ENCODE data around the gene ATP6V1E1. TPM values are rescaled to one million over a fixed set of nuclear protein-coding genes. Genes with fewer than 3 reads are reported as not detected.
A peak's percentile ranks its signal among the peaks of the same experiment; 100 is the strongest.
"Not testable (repeated sequence)": the region's sequence is repeated elsewhere in the genome, so short reads cannot be mapped to it uniquely, and the experiment has no call there.

ATP6V1E1 gene
- total RNA-seq, 1 donor from 2014 or later, result 112 TPM

DNA sequence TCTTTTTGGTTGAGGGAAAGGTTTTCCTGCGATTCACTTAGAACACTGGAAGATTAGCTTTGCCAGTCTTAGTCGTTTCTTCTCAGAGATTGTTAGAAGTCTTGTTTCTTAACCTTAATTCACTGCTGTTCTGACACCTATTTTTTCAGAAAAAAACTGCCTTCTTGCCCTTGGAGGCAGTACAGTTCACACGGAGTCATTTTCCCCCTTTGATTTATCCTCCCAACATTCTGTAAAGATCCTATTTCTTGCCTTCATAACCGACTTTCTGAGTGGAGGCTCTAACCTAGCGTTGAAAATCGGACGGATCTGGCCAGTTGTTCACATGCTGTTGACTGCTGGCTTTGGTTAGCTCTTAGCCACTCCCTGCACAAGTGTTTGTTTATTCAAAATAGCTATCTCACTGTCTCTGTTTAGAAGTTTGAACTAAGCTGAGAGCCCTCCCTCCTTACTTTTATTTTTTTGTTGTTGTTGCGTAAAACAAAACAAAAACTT is 10.7 kb upstream of the ATP6V1E1 start:
- Mint-ChIP-seq H3K36me3 (ENCODE audit: unreplicated experiment) (no peaks in the 10 kb centered on the region), H3K4me3 (ENCODE audit: unreplicated experiment) (peak overlapping the region; percentile 98), H3K9me3 (ENCODE audit: unreplicated experiment) (peaks cover 5% of the 10 kb centered on the region), H3K27me3 (ENCODE audit: unreplicated experiment) (peaks cover 4% of the 10 kb centered on the region), H3K27ac (ENCODE audit: unreplicated experiment) (peak overlapping the region; percentile 99), H3K4me1 (ENCODE audit: low read depth, unreplicated experiment) (peaks cover 7% of the 10 kb centered on the region)
- DNase-seq, result peak; percentile 28
- TF ChIP-seq, protein P1, sequence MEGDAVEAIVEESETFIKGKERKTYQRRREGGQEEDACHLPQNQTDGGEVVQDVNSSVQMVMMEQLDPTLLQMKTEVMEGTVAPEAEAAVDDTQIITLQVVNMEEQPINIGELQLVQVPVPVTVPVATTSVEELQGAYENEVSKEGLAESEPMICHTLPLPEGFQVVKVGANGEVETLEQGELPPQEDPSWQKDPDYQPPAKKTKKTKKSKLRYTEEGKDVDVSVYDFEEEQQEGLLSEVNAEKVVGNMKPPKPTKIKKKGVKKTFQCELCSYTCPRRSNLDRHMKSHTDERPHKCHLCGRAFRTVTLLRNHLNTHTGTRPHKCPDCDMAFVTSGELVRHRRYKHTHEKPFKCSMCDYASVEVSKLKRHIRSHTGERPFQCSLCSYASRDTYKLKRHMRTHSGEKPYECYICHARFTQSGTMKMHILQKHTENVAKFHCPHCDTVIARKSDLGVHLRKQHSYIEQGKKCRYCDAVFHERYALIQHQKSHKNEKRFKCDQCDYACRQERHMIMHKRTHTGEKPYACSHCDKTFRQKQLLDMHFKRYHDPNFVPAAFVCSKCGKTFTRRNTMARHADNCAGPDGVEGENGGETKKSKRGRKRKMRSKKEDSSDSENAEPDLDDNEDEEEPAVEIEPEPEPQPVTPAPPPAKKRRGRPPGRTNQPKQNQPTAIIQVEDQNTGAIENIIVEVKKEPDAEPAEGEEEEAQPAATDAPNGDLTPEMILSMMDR (IDR thresholded peaks at IDR 0.05; ENCODE audit: partially characterized antibody, unreplicated experiment), result no peak

DNA sequence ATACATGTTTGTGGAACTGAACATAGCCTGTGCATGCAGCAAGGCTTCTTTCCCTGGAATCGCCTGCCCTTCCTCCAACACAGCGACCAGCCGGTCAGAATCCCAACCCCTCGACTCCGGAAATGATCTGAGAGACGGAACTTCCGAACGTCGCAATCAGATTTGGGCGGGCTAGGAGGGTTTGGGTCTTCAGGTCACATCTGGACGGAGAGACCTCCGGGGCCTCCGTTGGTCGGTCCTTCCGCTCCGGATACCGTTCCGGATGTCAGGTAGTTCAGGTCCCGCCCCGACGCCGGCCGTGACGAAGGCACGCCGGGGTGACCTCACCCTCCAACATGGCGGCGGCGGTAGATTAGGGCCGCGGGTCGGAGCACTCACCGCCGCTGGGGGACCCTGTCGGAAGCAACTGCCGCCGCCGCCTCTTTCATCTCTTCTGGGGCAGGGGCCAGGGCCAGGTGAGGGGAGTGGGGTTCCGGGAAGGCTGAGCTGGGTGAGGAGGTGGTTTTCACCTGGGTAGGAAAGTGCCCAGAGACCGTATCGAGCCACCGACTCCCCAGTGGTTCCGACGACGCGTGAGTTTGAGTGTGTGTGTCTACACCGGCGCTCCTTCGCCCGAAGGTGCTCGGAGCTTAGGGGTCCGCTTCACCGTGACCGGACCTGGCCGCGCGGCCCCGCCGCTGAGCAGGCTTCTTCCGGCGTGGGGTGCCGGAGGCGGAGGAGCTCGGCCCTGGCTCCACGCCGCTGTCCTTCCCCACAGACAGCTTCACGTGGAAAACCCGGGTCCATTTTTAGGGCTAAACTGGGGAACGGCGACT is 10.1 kb upstream of the ATP6V1E1 start, which contains the start of gene BCL2L13:
Gene BCL2L13 (plus strand): TSS at position 326 of the 815 bp plus-strand sequence. CDS start 16,955 bp downstream, outside the sequence.
- H3K9me3 Mint-ChIP-seq (ENCODE audit: unreplicated experiment), result peaks cover 5% of the 10 kb centered on the region
- H3K4me1 Mint-ChIP-seq (ENCODE audit: low read depth, unreplicated experiment), result peaks cover 7% of the 10 kb centered on the region
- H3K36me3 Mint-ChIP-seq (ENCODE audit: unreplicated experiment), result no peaks in the 10 kb centered on the region
- TF ChIP-seq, protein P1 (IDR thresholded peaks at IDR 0.05; ENCODE audit: partially characterized antibody, unreplicated experiment), result no peak
- peaks cover 4% of the 10 kb centered on the region for H3K27me3 Mint-ChIP-seq (ENCODE audit: unreplicated experiment)
- peak within 1 kb of the TSS; percentile 98 for H3K4me3 Mint-ChIP-seq (ENCODE audit: unreplicated experiment)
- H3K27ac Mint-ChIP-seq (ENCODE audit: unreplicated experiment), result peak within 1 kb of the TSS; percentile 99
- peak; percentile 90 for DNase-seq

DNA sequence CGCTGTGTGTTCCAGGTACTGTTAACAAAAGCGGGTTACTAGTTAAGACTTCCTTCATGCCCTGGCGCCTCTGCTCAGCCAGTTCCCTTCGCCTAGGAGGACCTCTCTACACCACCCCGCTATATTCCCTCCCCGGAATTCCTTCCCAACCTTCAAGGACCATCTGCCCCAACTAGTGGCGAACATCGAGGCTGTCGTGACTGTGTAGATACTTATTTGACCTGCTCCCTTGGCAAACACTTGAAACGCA is 9.6 kb upstream of the ATP6V1E1 start:
- TF ChIP-seq, protein P1 (IDR thresholded peaks at IDR 0.05; ENCODE audit: partially characterized antibody, unreplicated experiment), result no peak
- DNase-seq, result no peak
- Mint-ChIP-seq H3K4me3 (ENCODE audit: unreplicated experiment) (peak overlapping the region; percentile 98), H3K9me3 (ENCODE audit: unreplicated experiment) (peaks cover 5% of the 10 kb centered on the region), H3K27me3 (ENCODE audit: unreplicated experiment) (peaks cover 4% of the 10 kb centered on the region), H3K4me1 (ENCODE audit: low read depth, unreplicated experiment) (peaks cover 7% of the 10 kb centered on the region), H3K36me3 (ENCODE audit: unreplicated experiment) (no peaks in the 10 kb centered on the region), H3K27ac (ENCODE audit: unreplicated experiment) (peak overlapping the region; percentile 99)

DNA sequence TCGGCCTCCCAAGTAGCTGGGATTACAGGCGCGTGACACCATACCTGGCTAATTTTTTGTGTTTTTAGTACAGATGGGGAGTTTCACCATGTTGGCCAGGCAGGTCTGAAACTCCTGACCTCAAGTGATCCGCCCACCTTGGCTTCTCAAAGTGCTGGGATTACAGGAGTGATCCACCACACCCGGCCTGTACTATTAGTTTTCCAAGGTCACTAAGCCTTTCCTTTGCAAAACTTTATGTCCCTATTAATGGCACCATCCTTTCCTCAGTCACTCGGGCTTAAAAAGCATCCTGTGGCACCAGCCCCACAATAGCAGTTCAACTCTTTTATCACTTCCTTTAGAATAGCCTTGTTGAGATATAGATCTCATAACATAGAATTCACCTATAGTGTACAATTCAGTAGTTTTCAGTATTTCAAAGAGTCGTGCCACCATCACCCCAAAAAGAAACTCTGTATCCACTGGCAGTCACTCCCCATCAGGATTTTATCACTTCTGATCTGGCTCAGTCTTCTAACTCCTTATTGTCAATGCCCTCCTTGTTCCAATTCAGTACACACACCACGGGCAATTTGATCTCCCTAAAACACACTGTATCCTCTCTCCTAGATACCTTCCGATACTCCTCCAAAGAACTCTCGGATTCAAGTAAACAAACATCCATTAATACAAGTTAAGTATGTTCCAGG is 9.1 kb upstream of the ATP6V1E1 start:
- DNase-seq, result no peak
- Mint-ChIP-seq H3K4me3 (ENCODE audit: unreplicated experiment) (peak overlapping the region; percentile 98), H3K27ac (ENCODE audit: unreplicated experiment) (peak overlapping the region; percentile 99), H3K36me3 (ENCODE audit: unreplicated experiment) (no peaks in the 10 kb centered on the region), H3K4me1 (ENCODE audit: low read depth, unreplicated experiment) (peaks cover 7% of the 10 kb centered on the region), H3K9me3 (ENCODE audit: unreplicated experiment) (peaks cover 5% of the 10 kb centered on the region), H3K27me3 (ENCODE audit: unreplicated experiment) (peaks cover 4% of the 10 kb centered on the region)
- TF ChIP-seq, protein P1 (IDR thresholded peaks at IDR 0.05; ENCODE audit: partially characterized antibody, unreplicated experiment), result no peak

DNA sequence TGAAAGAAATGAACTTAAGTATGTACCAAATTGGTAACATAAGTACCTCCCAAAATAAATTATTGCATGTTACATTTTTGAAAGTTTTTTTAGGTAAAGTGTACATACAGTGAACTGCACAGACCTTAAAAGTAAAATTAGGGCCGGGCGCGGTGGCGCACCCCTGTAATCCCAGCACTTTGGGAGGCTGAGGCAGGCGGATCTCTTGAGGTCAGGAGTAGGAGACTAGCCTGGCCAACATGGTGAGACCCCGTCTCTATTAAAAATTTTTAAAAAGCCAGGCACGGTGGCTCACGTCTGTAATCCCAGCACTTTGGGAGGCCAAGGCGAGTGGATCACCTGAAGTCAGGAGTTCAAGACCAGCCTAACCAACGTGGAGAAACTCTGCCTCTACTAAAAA is 8.3 kb upstream of the ATP6V1E1 start:
- not testable (repeated sequence) for H3K36me3 Mint-ChIP-seq (ENCODE audit: unreplicated experiment); H3K27ac Mint-ChIP-seq (ENCODE audit: unreplicated experiment); H3K27me3 Mint-ChIP-seq (ENCODE audit: unreplicated experiment); H3K9me3 Mint-ChIP-seq (ENCODE audit: unreplicated experiment); DNase-seq; H3K4me3 Mint-ChIP-seq (ENCODE audit: unreplicated experiment); H3K4me1 Mint-ChIP-seq (ENCODE audit: low read depth, unreplicated experiment)
